Upper lobe of right lung (tissue), 1 donor: ENCODE data around the gene TFE3. TPM values are rescaled to one million over a fixed set of nuclear protein-coding genes. Genes with fewer than 3 reads are reported as not detected.

Experiments
- ATAC-seq: fragments of 200-7000 bp; cut with Tn5 transposase; one replicate; pipeline ENCODE4 v1.9.1; 2020; ENCODE audit warnings: mild to moderate bottlenecking, moderate library complexity
- DNase-seq: peaks from one replicate; pipeline ENCODE4 v3.0.0-alpha.2; 2020
- H3K27ac ChIP-seq: fragments of 200-600 bp; one replicate; pipeline ENCODE4 v1.8.0; 2022
- H3K27me3 ChIP-seq: fragments of 200-600 bp; one replicate; pipeline ENCODE4 v1.8.0; 2022; ENCODE audit warnings: mild to moderate bottlenecking
- H3K36me3 ChIP-seq: fragments of 200-600 bp; one replicate; pipeline ENCODE4 v1.8.0; 2022
- H3K4me1 ChIP-seq: fragments of 200-600 bp; one replicate; pipeline ENCODE4 v1.8.0; 2022
- H3K4me3 ChIP-seq: fragments of 200-600 bp; one replicate; pipeline ENCODE4 v1.8.0; 2022; ENCODE audit warnings: mild to moderate bottlenecking
- H3K9me3 ChIP-seq: fragments of 200-600 bp; one replicate; pipeline ENCODE4 v1.8.0; 2022
- intact Hi-C: fragments of 100-400 bp; cut with DNase I; formaldehyde crosslinking; loops from one replicate; pipeline ENCODE4 v1.11.0; 2022
- long read RNA-seq: library from polyadenylated mRNA; unstranded; transcript quantifications from one replicate; pipeline ENCODE4 v2.0.0, GENCODE V29; 2021
- total RNA-seq: library from RNA; stranded (reverse); fragmentation: NEBNext Ultra II Directional; extraction: Animal tissue kit (Norgen Biotek cat#: 25700); gene quantifications from one replicate; pipeline ENCODE4 v1.2.1, GENCODE V29; 2021
- TF ChIP-seq, protein P1 (sequence below): fragments of 200-600 bp; IDR thresholded peaks from one replicate; pipeline ENCODE4 v1.8.0; 2022; ENCODE audit warnings: antibody characterized with exemption
- donor health status: DM: no; HTN: yes; CAD: no; lungs with severe emphysema.

The TFE3 gene, protein sequence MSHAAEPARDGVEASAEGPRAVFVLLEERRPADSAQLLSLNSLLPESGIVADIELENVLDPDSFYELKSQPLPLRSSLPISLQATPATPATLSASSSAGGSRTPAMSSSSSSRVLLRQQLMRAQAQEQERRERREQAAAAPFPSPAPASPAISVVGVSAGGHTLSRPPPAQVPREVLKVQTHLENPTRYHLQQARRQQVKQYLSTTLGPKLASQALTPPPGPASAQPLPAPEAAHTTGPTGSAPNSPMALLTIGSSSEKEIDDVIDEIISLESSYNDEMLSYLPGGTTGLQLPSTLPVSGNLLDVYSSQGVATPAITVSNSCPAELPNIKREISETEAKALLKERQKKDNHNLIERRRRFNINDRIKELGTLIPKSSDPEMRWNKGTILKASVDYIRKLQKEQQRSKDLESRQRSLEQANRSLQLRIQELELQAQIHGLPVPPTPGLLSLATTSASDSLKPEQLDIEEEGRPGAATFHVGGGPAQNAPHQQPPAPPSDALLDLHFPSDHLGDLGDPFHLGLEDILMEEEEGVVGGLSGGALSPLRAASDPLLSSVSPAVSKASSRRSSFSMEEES
- 62.4 TPM for total RNA-seq
- long read RNA-seq, transcript TFE3-201 (10 exons, 3,415 nt): major isoform, 57 of 144 reads
- long read RNA-seq, transcript TFE3-204 (10 exons, 3,279 nt): minor isoform, 33 of 144 reads
- long read RNA-seq, partial matches to known transcripts: 20 of 144 reads
- long read RNA-seq, other reads (novel, unspliced or antisense): 33 of 144 reads

DNA sequence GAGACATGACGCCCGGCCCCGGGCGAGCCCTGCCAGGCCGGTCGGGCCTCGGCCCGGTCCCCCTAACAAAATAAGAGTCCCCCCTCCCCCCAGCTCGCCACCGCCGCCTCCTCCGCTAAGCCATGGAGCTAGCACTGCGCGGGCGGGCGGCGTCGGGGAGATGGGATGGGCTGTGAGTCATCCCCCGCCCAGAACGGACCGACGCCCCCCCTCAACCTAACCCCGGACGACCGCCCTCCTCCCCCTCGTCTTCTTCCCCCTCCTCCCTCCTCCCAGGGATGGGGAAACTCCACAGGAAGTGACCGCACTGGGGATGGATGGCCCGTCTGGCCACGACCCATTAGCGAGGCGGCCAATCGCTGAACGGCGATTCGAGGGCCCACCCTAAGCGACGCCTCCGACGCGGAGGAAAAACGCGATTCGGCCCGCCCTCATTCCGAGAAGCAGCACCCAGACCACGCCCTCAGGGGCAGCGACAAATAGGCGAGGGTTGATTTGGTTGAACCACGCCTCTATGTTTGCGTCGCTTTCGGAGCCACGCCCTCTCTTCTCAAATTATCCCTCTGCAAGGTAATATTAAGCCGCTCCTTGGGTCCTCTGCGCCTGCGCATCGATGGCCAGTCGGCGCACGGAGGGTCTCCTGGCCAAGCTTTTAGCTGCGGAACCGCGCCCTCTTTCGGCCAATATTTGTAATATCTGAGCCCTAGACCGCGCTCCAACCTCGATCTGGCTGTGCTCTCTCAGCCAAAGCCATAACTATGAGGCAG lies at the start of gene TFE3:
Gene TFE3, minus strand, starts transcription at position 138 of the 767 bp plus-strand sequence. Its CDS starts 131 bp downstream, at position 7.
- H3K36me3 ChIP-seq: peaks cover 9% of the 10 kb centered on the region
- H3K4me1 ChIP-seq: peaks cover 20% of the 10 kb centered on the region
- ATAC-seq (peak; percentile 92), DNase-seq (peak; percentile 98)
- TF ChIP-seq, protein P1, sequence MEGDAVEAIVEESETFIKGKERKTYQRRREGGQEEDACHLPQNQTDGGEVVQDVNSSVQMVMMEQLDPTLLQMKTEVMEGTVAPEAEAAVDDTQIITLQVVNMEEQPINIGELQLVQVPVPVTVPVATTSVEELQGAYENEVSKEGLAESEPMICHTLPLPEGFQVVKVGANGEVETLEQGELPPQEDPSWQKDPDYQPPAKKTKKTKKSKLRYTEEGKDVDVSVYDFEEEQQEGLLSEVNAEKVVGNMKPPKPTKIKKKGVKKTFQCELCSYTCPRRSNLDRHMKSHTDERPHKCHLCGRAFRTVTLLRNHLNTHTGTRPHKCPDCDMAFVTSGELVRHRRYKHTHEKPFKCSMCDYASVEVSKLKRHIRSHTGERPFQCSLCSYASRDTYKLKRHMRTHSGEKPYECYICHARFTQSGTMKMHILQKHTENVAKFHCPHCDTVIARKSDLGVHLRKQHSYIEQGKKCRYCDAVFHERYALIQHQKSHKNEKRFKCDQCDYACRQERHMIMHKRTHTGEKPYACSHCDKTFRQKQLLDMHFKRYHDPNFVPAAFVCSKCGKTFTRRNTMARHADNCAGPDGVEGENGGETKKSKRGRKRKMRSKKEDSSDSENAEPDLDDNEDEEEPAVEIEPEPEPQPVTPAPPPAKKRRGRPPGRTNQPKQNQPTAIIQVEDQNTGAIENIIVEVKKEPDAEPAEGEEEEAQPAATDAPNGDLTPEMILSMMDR: peak; percentile 56
- peak within 1 kb of the TSS; percentile 96 for H3K27ac ChIP-seq
- intact Hi-C loops: no loop called here
- H3K4me3 ChIP-seq: peak within 1 kb of the TSS; percentile 75
- H3K9me3 ChIP-seq: no peaks in the 10 kb centered on the region
- no peaks in the 10 kb centered on the region for H3K27me3 ChIP-seq

DNA sequence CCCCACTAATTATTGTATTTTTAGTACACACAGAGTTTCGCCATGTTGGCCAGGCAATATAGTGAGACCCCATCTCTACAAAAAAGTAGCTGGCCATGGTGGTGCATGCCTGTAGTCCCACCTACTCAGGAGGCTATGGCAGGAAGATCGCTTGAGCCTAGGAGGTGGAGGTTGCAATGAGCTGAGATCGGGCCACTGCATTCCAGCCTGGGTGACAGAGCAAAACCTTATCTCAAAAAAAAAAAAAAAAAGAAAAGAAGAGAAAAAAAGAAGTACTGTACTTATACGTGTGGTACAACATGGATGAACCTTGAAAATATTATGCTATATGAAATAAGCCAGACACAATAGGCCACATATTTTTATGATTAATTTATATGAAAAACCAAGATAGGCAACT lies 46.4 kb upstream of the TFE3 start:
- H3K36me3 ChIP-seq: no peaks in the 10 kb centered on the region
- TF ChIP-seq, protein P1: no peak
- intact Hi-C loops: no loop called here
- H3K4me3 ChIP-seq: no peak overlapping the region
- DNase-seq (no peak), ATAC-seq (no peak)
- no peak overlapping the region for H3K27ac ChIP-seq
- H3K4me1 ChIP-seq: no peaks in the 10 kb centered on the region
- H3K9me3 ChIP-seq: no peaks in the 10 kb centered on the region
- H3K27me3 ChIP-seq: no peaks in the 10 kb centered on the region

DNA sequence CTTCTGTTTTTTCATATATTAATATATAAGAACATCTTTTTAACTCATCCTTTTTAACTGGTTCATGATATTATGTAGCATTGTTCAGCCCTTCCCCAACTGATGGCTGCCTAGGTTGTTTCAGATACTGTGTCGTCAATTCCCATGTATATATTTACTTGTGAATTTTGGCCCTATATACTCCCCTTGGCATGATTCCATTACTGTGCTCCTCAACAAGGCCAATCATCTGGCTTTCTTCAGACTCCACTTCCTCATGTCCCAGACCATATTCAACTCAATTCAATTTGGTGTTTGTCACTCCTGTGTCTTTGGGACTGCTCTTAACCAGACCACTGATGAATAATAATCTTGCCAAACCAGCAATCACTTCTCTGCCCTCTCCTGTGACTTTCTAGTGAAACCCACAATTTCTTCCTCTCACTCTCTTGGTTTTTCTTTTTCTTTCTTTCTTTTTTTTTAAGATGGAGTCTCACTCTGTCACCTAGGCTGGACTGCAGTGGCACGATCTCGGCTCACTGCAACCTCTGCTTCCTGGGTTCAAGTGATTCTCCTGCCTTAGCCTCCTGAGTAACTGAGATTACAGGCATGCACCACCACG lies 39.2 kb upstream of the TFE3 start:
- H3K27me3 ChIP-seq: no peaks in the 10 kb centered on the region
- ATAC-seq: no peak
- no peak overlapping the region for H3K27ac ChIP-seq
- TF ChIP-seq, protein P1: no peak
- no peaks in the 10 kb centered on the region for H3K9me3 ChIP-seq
- H3K4me1 ChIP-seq: peaks cover 4% of the 10 kb centered on the region
- H3K36me3 ChIP-seq: no peaks in the 10 kb centered on the region
- H3K4me3 ChIP-seq: no peak overlapping the region
- intact Hi-C loops: no loop called here
- DNase-seq: no peak

DNA sequence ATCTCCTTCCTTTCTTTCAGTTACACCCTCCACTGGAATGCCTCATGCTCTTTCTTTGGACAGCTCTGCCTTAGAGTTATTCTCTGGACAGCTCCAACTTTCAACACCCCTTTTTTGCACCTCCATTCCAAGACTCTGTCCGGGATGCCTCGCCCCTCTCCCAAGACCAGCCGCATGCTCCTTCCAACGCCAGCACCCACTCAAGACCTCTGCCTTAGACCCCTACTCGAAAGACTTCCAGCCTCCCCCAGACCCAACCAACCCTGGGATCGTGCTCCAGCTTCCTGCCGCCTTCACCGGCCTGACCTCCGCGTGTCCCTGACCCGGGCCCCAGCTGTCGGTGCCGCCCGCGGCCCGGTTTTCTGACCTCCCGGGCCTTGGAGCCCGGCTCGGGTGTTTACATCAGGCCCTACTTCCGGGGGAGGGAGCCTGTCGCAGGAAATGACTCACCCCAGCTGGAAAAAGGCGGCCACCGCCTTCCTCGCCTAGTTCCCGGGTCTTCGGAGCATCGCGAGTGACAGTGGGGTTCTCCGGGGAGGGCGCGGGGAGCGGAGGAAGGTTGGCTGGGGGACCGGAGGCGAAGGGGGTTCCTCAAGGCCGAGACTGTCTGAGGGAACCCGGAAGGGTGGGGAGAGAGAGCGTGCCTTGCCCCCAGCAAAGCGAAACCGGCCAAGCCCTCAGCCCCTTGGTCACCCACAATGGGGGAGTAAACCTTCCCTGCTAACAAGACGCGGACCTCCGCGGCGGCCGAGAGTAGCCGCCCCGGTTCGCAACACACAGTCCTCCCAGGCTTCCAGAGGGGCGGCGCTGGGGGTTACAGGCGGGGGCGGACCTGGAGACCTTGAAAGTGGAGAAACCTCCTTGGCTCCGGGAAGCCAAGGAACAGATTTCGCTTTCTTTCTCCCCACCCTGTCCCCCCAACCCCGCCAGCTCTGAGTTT lies 36.6 kb upstream of the TFE3 start, which contains the start of gene WDR45:
Gene WDR45, minus strand, starts transcription at position 399 of the 940 bp plus-strand sequence. CDS start 1,792 bp downstream, outside the sequence.
- Histone ChIP-seq H3K27ac (peak within 1 kb of the TSS; percentile 93), H3K4me1 (peaks cover 4% of the 10 kb centered on the region), H3K27me3 (no peaks in the 10 kb centered on the region), H3K9me3 (no peaks in the 10 kb centered on the region), H3K4me3 (peak within 1 kb of the TSS; percentile 67), H3K36me3 (peaks cover 4% of the 10 kb centered on the region)
- intact Hi-C loops: no loop called here
- TF ChIP-seq, protein P1: no peak
- peak; percentile 86 for DNase-seq
- ATAC-seq: peak; percentile 95
